ENCODE data around the gene BET1L. TPM values are rescaled to one million over a fixed set of nuclear protein-coding genes. Genes with fewer than 3 reads are reported as not detected.

BET1L gene, protein sequence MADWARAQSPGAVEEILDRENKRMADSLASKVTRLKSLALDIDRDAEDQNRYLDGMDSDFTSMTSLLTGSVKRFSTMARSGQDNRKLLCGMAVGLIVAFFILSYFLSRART
- total RNA-seq (10 to 100 TPM in 1 of 2 donors, 1 to 10 TPM in 1; 7.6 to 23.3 TPM), polyA plus RNA-seq (10 to 100 TPM; 23.5 to 32.6 TPM)

DNA sequence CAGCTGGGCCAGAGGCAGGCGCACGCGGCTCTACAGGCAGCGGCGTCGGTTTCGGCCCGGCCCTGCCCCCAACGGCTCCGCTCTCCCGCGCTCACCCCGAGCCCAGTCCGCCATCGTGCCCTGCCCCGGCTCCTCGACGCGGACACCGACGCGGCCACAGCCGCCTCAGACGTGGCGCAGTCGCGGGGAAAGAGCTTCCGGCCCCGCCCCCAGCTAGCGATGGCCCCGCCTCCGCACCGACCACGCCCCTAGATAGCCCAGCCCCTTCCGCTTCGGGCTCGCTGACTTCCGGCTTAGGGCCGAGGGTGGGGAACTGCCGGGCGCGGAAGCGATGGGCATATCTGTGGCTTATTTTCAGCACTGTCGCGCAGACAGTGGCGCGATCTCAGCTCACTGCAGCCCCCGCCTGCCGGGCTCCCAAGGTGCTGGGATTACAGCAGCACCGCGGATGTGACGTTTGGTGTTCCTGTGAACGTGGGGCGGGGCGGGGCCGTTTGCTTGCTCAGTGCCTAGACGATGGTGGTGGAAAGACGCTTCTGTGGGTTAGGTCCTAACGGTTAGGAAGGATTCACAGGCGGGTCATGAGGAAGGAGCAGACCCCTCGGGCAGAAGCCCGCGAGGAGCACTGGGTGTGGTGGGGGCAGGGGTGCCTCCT lies at the start of gene BET1L, which contains the start of gene RIC8A:
Gene BET1L (minus strand): TSS at position 192 of the 655 bp plus-strand sequence. CDS start 78 bp downstream, at position 114.
Gene RIC8A (plus strand): TSS at position 501 of the 655 bp plus-strand sequence. CDS start 1,147 bp downstream, outside the sequence.
- Histone ChIP-seq H3K36me3 (ENCODE audit: control insufficient read depth in 4 of 4, insufficient read depth in 3 of 4, low read depth in 1 of 4, low read length in 3 of 4) (peaks cover 5 to 47% (median 25%) of the 10 kb centered on the region in 4 donors), H3K4me3 (ENCODE audit: low read depth in 1 of 3, low read length in 3 of 3) (peak within 1 kb of the TSS; percentile 84 to 93 (median 88)), H3K9me3 (ENCODE audit: control insufficient read depth in 4 of 4, low read length in 3 of 4) (no peaks in the 10 kb centered on the region), H3K27me3 (ENCODE audit: control insufficient read depth in 4 of 4, insufficient read depth in 4 of 4, low read length in 3 of 4) (no peaks in the 10 kb centered on the region), H3K9ac (ENCODE audit: low read depth in 1 of 2, low read length in 2 of 2) (peak within 1 kb of the TSS; percentile 91 to 96), H3K4me1 (ENCODE audit: control insufficient read depth in 4 of 4, insufficient read depth in 4 of 4, low read length in 3 of 4) (peaks cover 8 to 41% (median 28%) of the 10 kb centered on the region in 4 donors), H3K27ac (ENCODE audit: low read depth in 1 of 2, low read length in 2 of 2) (peak within 1 kb of the TSS; percentile 92 to 99)
- no peak for TF ChIP-seq FOXA1 (IDR thresholded peaks at IDR 0.05)
- peak; percentile 78 for TF ChIP-seq SP1 (IDR thresholded peaks at IDR 0.05)
- TF ChIP-seq, protein P1, sequence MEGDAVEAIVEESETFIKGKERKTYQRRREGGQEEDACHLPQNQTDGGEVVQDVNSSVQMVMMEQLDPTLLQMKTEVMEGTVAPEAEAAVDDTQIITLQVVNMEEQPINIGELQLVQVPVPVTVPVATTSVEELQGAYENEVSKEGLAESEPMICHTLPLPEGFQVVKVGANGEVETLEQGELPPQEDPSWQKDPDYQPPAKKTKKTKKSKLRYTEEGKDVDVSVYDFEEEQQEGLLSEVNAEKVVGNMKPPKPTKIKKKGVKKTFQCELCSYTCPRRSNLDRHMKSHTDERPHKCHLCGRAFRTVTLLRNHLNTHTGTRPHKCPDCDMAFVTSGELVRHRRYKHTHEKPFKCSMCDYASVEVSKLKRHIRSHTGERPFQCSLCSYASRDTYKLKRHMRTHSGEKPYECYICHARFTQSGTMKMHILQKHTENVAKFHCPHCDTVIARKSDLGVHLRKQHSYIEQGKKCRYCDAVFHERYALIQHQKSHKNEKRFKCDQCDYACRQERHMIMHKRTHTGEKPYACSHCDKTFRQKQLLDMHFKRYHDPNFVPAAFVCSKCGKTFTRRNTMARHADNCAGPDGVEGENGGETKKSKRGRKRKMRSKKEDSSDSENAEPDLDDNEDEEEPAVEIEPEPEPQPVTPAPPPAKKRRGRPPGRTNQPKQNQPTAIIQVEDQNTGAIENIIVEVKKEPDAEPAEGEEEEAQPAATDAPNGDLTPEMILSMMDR (IDR thresholded peaks at IDR 0.05; ENCODE audit: low read depth, low read length, missing input control): no peak
- TF ChIP-seq, protein P2, sequence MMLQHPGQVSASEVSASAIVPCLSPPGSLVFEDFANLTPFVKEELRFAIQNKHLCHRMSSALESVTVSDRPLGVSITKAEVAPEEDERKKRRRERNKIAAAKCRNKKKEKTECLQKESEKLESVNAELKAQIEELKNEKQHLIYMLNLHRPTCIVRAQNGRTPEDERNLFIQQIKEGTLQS (IDR thresholded peaks at IDR 0.05): no peak
- TF ChIP-seq RXRA (IDR thresholded peaks at IDR 0.05): no peak
- no peak for TF ChIP-seq NR2F2 (IDR thresholded peaks at IDR 0.05)
- TF ChIP-seq, protein P3, sequence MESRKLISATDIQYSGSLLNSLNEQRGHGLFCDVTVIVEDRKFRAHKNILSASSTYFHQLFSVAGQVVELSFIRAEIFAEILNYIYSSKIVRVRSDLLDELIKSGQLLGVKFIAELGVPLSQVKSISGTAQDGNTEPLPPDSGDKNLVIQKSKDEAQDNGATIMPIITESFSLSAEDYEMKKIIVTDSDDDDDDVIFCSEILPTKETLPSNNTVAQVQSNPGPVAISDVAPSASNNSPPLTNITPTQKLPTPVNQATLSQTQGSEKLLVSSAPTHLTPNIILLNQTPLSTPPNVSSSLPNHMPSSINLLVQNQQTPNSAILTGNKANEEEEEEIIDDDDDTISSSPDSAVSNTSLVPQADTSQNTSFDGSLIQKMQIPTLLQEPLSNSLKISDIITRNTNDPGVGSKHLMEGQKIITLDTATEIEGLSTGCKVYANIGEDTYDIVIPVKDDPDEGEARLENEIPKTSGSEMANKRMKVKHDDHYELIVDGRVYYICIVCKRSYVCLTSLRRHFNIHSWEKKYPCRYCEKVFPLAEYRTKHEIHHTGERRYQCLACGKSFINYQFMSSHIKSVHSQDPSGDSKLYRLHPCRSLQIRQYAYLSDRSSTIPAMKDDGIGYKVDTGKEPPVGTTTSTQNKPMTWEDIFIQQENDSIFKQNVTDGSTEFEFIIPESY (IDR thresholded peaks at IDR 0.05): no peak
- TF ChIP-seq, protein P4, sequence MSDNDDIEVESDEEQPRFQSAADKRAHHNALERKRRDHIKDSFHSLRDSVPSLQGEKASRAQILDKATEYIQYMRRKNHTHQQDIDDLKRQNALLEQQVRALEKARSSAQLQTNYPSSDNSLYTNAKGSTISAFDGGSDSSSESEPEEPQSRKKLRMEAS (IDR thresholded peaks at IDR 0.05): no peak
- TF ChIP-seq GABPA (IDR thresholded peaks at IDR 0.05 in 1 of 2, conservative IDR thresholded peaks at IDR 0.05 in 1 of 2): peak; percentile 87 to 96
- TF ChIP-seq JUND (IDR thresholded peaks at IDR 0.05): no peak
- peak in 1 of 2 donors; percentile 65 for TF ChIP-seq EGR1 (IDR thresholded peaks at IDR 0.05; ENCODE audit: low read depth in 2 of 2)
- no peak for TF ChIP-seq RAD21 (IDR thresholded peaks at IDR 0.05)
- TF ChIP-seq, protein P5, sequence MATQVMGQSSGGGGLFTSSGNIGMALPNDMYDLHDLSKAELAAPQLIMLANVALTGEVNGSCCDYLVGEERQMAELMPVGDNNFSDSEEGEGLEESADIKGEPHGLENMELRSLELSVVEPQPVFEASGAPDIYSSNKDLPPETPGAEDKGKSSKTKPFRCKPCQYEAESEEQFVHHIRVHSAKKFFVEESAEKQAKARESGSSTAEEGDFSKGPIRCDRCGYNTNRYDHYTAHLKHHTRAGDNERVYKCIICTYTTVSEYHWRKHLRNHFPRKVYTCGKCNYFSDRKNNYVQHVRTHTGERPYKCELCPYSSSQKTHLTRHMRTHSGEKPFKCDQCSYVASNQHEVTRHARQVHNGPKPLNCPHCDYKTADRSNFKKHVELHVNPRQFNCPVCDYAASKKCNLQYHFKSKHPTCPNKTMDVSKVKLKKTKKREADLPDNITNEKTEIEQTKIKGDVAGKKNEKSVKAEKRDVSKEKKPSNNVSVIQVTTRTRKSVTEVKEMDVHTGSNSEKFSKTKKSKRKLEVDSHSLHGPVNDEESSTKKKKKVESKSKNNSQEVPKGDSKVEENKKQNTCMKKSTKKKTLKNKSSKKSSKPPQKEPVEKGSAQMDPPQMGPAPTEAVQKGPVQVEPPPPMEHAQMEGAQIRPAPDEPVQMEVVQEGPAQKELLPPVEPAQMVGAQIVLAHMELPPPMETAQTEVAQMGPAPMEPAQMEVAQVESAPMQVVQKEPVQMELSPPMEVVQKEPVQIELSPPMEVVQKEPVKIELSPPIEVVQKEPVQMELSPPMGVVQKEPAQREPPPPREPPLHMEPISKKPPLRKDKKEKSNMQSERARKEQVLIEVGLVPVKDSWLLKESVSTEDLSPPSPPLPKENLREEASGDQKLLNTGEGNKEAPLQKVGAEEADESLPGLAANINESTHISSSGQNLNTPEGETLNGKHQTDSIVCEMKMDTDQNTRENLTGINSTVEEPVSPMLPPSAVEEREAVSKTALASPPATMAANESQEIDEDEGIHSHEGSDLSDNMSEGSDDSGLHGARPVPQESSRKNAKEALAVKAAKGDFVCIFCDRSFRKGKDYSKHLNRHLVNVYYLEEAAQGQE (IDR thresholded peaks at IDR 0.05): peak; percentile 68
- peak; percentile 56 for TF ChIP-seq YY1 (IDR thresholded peaks at IDR 0.05)
- TF ChIP-seq FOXA2 (IDR thresholded peaks at IDR 0.05): no peak
- TF ChIP-seq HNF4G (IDR thresholded peaks at IDR 0.05): no peak
- TF ChIP-seq TAF1 (conservative IDR thresholded peaks at IDR 0.05): peak; percentile 22
- TF ChIP-seq HNF4A (conservative IDR thresholded peaks at IDR 0.05): no peak
- under 1% methylated on average over 63 of the region's 63 CpGs for WGBS
- peak; percentile 98 for DNase-seq (ENCODE audit: low spot score)
